Renal cortex interstitium (tissue), 11 donors: ENCODE data around the gene FER. TPM values are rescaled to one million over a fixed set of nuclear protein-coding genes. Genes with fewer than 3 reads are reported as not detected.

Source experiments
- DNase-seq, 11 donors: peaks; one replicate each; pipeline ENCODE4 v3.0.0-alpha.2; 2013; ENCODE audit warnings: low read depth in 9 of 11, low spot score in 4 of 11; ENCODE audit errors: extremely low read depth in 1 of 11
- polyA plus RNA-seq, 3 donors: library from polyadenylated mRNA; unstranded; fragments of 120-200 nt; gene quantifications; one replicate each; pipeline ENCODE4 v1.2.1, GENCODE V29; 2013; ENCODE audit not compliant: insufficient read length in 3 of 3

Gene FER
- polyA plus RNA-seq, 3 donors: 17.0 to 19.0 (median 18.0) TPM

DNA sequence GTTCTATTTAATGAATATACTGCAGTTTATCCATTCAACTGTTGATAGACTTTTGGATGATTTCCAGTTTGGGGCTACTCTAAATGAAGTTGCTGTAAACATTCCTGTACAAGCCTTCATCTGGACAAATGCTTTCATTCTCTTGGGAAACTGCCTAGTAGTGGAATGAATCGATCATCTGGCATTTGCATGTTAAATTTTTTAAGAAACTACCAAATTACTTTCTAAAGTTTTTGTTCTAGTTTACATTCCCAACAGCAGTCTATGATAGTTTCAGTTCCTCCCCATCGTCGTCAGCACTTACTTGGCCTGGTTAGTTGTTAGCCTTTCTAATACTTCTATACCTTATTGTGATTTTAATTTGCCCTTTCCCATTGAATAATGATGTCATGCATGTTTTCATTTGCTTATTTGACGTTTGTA is 306.3 kb downstream of the FER start:
- no peak for DNase-seq

DNA sequence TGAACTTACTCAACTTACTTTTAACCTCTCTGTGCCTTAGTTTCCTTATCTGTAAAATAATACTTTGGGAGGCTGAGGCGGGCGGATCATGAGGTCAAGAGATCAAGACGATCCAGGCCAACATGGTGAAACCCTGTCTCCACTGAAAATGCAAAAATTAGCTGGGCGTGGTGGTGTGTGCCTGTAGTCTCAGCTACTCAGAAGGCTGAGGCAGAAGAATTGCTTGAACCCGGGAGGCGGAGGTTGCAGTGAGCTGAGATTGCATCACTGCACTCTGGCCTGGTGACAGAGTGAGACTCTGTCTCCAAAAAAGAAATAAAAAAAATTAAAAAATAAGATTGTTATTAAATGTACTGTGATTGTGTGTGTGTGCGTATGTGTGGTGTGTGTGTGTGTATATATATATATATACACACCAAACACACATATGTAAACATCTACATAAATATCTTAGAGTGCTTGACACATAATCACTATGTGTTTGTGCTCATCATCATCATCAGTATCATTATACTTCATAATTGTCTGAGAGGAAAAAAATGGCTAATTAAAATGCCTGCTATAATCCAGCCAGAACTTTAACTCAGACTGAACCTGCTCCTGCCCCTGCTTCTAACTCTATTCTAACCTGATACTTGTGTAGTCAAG is 312.8 kb downstream of the FER start:
- no peak for DNase-seq

DNA sequence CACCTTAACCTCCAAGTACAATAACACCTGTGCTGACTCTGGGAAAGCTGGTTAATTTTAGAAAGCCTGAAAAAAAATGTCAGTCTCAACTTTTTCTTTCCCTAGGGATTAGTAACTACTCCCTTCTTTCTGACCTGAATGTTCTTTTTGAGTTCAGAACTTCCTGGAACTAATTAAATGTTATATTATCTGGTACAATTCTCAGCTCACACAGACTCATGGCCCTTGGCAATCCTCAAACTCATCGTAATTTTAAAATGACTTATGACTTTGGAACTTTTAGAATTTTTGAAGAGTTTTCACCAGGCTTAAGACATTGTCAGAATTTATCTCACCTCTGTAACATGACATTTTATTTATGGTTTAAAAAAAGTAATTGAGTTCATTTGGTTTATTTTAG is 315.0 kb downstream of the FER start:
- no peak for DNase-seq

DNA sequence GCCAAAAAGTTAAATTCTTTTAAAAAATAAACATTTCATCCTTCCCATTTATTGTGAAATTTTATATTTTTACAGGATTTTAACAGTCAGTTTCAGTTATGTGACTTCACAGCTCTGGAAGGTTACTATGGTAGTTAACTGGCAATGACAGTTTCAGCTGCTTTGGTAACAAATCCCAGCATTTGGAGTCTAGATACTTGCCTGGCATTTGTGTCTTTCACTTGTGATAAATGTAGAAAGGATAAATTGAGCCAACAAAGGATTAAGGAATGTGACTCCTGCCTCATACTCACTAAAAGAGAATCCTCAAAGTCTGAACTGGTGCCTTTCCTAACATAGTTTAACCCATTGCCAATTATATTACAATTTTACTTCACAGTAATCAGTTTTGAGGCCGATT is 315.5 kb downstream of the FER start:
- no peak for DNase-seq

DNA sequence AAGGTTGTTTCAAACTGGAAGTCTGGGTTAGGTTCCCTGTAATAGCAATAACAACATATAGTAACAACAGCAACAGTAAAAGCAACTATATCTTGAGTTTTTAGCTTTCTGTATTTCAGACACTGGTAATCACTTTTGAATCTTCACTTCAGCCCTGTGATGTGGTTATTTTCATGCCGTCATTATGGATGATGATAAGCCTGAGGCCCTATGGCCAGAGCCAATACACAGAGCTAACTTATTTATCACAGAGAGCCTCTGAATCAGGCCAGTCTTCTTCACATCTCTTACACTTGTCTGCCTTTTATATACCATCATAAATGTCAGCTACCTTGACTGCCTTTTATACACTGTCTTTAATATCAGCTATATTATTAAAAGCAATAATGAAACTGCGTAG is 329.0 kb downstream of the FER start:
- no peak for DNase-seq

DNA sequence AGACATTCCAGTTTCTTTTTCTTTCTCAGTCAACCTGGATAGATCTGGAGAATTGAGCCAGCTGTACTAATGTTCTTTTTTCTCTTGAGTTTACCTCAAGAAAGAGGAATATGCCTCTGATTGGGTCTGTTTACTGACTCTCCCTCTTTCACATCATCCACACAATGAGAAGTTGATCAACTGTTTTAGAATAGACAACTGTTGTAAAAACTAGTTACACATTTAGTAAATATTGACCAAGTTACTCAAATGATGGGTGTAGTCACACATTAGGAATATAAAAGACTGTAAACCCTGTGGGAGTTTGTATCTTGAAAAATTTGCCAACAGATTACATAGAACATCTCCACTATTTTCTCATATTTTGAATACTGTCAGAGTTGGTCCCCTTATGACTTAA is 330.8 kb downstream of the FER start:
- no peak for DNase-seq

DNA sequence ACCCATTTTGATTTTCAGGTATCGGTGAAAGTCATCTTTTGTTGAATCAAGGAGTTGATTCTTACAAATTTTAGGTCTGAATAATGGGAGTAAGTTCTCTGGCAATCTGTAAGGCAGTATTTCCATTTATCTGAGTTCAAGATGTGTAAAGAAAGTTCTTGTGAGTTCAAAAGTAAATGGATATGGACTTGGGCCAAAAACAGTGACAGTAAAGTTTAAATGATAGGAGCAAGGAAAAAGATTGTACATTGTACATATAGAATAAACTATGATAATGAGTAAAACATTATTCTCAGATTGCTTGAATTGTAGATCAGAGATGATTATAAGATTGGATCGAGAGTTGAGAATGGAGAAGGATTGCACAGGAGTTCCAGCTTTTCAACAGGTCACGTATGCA is 332.8 kb downstream of the FER start:
- DNase-seq: no peak

DNA sequence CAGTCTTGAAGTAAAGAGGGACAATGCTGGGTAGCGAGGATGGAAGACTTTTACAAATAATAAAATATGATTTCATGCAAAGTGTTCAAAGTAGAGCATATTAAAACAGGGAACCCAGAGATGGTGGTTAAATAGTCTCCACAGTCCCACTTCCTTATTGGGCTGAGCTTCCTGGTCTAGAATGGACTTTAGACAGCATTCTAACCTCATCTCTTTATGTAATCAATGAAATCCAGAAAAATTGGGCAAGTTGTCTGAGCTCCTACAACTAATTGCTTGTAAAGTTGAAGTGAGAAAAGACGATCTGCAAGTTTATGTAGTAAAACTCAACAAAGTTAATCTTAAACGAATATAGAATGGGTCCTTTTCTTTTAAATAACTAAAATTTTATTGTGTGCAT is 333.2 kb downstream of the FER start:
- DNase-seq: no peak

DNA sequence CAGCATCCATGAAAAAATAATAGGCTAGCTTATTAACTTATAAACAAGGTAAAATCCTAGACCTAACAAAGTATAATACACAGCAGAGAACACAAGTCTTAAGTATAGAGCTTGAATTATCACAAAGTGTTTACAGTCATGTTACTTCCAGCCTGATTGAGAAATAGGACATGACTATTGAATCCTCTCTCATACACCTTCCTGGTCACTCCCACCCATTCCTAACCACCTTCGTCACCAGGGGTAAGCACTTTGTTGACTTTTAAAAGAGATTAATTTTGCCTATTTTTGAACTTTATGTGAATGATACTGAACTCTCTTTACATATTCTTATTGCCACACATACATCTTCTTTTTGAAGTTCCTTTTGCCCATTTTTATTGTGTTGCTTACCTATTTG is 336.2 kb downstream of the FER start:
- no peak for DNase-seq

DNA sequence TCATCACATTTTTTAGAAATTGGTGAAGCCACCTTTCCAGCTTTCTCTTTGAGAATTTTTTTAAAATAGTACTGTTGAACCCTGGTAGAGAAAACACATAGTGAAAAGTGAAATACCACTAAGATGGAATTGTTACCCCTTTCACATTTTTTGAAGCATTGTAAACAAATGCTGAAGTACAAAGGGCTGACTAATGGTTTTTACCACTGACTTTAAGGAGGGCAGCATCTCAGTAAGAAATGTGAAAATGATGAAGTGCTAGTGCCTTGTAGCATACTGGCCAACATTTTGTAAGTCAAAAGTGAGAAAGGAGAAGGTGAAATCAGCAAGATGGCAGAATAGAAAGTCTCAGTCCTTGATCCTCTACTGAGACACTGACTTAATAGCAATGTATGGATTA is 341.5 kb downstream of the FER start:
- DNase-seq: no peak

DNA sequence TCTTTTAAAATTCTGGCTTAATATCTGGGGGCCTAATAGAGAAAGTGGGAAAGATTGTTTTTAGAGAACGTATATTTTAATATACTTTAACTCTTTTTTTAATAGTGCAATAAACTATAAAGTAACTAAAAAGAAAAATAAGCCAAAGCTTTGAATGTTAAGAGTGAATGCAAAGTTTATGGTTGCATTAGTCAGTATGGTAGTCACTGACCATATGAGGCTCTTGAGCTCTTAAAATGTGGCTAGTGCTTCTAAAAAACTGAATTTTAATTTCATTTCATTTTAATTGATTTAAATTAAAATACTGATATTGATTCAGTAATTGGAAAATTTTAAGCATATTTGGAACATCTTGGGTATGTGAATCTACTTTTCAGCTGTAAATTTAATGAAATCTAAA is 351.4 kb downstream of the FER start:
- DNase-seq: no peak

DNA sequence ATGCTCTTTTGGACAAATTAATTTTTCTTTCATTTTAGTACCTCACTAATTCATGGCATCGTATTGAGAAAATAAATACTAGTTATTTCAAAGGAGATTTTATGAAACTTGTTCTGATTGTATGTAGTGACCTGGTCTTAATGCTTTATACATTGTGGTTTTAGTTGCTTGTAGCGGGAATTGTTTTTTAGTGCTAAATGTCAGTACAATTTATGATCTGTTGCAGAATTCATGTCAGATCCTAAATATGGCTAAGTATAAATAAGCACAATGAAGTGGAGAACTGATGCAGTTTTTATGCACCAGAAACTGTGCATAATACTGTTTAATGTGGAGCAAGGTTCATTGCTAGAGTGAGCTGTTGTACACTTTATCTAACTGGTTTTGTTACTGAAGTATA is 353.3 kb downstream of the FER start:
- peak in 1 of 11 donors; percentile 9 for DNase-seq

DNA sequence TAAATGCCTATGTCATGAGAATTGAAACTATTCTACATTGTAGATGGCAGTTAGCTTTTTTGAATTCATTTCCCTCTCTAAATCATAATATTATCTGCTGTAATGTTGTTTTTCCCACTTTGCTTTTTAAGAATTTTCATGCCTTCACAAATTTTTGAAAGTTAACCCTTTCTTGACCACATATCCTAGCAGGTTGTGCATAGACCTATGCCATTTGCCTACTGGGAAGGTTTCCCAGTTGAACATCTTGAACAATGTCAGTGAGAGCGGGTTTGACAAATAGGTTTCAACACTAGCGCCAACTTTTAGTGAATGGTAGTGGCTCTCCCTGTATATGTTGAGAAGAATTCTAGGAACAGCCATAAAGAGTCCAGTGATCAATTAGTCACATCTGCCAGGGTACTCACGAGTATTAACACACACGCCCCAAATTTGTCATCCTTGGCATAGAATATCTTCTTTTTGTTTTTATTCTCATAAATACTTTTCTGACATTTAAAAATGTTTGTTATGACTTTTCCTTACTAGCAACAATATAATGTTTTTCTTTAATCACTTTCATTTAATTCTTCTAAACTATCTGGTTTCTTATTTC is 354.5 kb downstream of the FER start:
- DNase-seq: no peak

DNA sequence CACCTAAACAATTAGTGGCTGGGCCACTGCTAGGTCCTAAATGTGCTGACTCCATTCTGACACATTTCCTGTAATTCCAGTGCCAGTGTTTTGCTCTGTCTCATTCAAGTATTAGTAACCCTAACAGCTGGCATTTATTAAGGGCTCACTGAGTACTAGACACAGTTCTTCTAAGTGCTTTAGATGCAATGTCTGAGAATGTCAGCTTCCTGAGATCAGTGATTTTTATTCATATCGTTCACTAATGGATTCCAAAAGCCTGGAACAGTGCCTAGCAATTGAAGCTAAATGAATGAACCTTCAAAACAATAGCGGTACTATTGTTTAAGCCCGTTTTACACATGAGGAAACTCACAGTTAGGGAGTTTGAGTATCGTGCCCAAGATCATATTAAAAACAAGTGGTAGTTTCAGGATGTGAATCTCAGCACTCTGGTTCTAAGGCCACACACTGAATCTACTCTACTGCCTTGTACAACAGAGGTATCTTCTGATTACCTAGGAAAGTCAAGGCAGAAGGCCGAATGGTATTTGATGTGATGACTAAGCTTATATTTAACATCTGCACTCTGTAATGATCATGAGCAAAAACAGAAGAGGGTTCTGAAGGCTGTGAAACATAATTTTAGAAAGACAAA is 358.1 kb downstream of the FER start:
- peak in 3 of 11 donors; percentile 7 to 19 (median 9) for DNase-seq

DNA sequence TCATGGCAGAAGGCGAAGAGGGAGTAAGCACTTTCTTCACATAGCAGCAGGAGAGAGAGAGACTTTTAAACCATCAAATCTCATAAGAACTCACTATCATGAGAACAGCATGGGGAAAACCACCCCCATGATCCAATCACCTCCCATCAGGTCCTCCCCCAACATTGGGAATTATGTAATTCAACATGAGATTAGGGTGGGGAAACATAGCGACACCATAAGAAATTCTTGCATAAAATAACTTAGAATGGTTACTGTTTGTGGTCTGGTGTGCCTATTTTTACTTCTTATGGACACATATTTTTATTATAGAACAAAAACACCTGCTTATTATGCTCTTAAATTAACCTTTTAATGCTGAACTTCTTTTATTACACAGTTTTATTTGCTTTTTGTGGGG is 364.0 kb downstream of the FER start:
- no peak for DNase-seq

DNA sequence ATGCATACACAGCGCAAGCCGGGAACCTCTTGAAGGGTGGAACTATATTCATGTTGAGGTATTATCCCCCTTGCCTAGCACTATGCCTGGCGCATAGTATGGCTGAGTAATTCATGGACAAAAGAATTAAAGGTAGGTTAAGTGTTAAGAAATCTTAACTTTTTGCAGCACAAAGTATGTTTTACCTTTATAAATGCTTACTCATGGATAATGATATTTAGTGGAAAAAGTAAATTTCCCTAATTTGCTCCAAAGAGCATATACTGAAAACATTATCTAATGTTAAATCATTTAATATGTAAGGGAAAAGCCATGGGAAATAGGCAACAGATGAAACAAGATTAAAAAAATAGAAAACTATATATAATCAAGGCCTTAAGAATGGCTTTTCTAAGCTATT is 365.9 kb downstream of the FER start:
- no peak for DNase-seq

DNA sequence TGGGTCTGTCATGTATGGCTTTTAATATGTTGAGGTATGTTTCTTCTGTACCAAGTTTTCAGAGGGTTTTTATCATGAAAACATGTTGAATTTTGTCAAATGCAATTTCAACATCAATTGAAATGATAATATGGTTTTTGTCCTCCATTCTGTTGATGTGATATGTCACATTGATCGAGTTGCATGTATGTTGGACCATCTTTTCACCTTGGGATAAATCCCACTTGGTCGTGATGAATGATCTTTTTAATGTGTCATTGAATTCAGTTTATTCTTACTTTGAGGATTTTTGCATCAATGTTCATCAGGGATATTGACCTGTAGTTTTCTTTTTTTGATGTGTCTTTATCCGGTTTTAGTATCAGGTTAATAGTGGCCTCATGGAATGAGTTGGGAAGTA is 373.5 kb downstream of the FER start:
- no peak for DNase-seq

DNA sequence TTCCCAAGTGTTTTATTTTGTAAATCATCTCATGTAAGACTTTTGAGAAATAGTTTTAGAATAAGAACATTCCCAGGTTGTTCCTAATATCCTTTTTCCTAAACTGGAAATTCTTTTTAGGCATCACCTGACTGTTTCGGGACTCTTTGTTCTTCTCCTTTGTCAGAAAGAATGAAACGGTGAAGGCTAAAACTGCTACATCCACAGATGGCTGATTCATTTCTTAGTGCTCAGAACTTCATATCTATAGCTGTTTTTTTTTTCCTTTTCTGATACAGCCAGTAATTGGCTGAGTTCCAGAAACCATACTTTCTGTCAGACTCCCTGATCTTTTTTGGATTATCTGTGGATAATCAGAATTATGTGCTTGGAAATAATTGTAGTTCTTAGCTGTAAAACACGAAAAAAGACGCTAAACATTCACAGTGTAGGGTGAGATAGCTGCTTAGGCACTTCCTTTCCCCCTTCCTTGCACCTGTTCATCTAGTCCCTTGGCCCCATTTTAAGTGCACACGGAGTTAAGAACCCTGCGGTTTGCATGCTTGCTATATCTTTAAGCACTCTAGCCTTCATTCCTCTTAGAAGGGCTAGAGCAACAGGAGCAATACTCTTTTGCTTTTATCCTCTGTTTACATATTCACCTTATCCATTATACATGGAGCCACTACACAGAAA is 378.2 kb downstream of the FER start:
- DNase-seq: no peak

DNA sequence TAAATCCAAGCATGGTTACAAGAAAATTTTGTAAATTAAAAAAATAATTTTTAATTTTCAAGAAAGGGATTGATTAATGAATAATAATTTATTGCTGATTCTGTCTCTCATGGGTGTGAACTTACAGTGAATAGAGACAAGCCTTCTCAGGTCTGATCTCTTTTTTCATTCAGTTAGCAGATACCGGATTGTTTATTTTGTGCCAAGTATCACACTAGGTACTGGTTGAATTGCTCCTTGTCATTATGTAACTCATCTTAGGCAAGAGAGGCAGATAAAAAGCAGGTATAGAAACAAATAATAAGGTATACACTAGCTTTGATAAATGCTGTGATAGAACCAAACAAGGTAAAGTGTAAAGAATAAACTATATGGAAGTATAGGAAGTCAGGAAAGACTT is 378.8 kb downstream of the FER start:
- DNase-seq: no peak

DNA sequence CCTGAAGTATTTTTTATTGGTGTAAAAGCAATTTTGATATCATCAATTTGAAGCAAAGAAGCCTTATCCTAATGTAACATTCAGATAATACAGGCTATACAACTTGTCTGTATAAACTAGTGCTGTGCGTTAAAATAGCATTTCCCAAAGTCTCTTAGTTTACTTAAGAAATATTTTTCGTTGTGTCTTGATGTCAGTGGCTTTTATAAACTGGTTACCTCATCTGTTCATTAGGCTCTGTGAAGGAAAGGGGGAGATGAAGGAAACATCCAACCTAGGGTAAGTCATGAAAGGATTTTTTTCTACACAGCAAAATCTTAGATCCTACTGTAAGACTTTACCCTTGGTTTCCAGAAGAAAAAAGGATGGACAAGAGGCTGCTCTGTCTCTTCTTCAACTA is 389.2 kb downstream of the FER start:
- no peak for DNase-seq
